Vagina (tissue), 2 donors: Measurements from ENCODE around the gene CNNM2.

Source experiments
- POLR2AphosphoS5 ChIP-seq, 2 donors: sonication (generic); formaldehyde crosslinking; IDR thresholded peaks; one replicate each; pipeline ENCODE4 v1.9.0; 2017; ENCODE audit warnings: antibody characterized with exemption in 2 of 2, mild to moderate bottlenecking in 2 of 2, low read depth in 1 of 2; ENCODE audit not compliant: insufficient read depth in 1 of 2
- TF ChIP-seq, protein P1 (sequence below), 3 experiments: fragments of 450-650 bp in 2 of 3; fragments of 200-600 bp in 1 of 3; sonication (generic) in 1 of 3; IDR thresholded peaks; one replicate each; pipeline ENCODE4 v1.5.1; 2017 to 2019; ENCODE audit warnings: antibody characterized with exemption in 3 of 3, mild to moderate bottlenecking in 2 of 3, moderate library complexity in 2 of 3

DNA sequence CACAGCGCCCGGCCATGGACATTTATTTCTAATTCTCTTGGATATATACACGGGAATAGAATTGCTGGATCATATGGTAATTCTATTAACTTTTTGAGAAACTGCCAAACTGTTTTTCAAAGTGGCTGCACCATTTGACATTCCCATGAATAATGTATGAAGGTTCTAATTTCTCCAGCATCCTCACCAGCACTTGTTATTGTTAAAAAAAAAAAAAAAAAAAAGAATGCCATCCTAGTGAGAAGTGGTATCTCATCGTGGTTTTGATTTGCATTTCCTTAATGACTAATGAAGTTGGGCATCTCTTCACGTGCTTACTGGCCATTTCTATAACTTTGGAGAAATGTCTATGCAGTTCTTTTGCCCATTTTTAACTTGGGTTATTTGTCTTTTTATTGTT lies 13.5 kb downstream of the CNNM2 start:
- no peak for TF ChIP-seq POLR2AphosphoS5 (IDR thresholded peaks at IDR 0.05; ENCODE audit: insufficient read depth in 1 of 2, low read depth in 1 of 2)
- TF ChIP-seq, protein P1, sequence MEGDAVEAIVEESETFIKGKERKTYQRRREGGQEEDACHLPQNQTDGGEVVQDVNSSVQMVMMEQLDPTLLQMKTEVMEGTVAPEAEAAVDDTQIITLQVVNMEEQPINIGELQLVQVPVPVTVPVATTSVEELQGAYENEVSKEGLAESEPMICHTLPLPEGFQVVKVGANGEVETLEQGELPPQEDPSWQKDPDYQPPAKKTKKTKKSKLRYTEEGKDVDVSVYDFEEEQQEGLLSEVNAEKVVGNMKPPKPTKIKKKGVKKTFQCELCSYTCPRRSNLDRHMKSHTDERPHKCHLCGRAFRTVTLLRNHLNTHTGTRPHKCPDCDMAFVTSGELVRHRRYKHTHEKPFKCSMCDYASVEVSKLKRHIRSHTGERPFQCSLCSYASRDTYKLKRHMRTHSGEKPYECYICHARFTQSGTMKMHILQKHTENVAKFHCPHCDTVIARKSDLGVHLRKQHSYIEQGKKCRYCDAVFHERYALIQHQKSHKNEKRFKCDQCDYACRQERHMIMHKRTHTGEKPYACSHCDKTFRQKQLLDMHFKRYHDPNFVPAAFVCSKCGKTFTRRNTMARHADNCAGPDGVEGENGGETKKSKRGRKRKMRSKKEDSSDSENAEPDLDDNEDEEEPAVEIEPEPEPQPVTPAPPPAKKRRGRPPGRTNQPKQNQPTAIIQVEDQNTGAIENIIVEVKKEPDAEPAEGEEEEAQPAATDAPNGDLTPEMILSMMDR (IDR thresholded peaks at IDR 0.05), result no peak
